Keratinocyte (primary cell): ENCODE data around the gene CIT. TPM values are rescaled to one million over a fixed set of nuclear protein-coding genes. Genes with fewer than 3 reads are reported as not detected.

ENCODE experiments used
- DNase-seq: peaks from one replicate; pipeline ENCODE4 v3.0.0-alpha.2; 2011; ENCODE audit warnings: low read depth, missing footprints, low spot score
- FAIRE-seq: peaks from 2 replicates; lab custom pipeline; 2011; peaks lifted over from hg19 to GRCh38; lab: Jason Lieb, UNC
- H2AFZ ChIP-seq: 2 replicates; pipeline ENCODE4 v1.6.0; 2012; ENCODE audit warnings: low read length, control low read depth, inconsistent platforms; ENCODE audit not compliant: control insufficient read depth
- H3K27ac ChIP-seq: 2 replicates; pipeline ENCODE4 v1.5.1; 2011; ENCODE audit warnings: low read length; ENCODE audit not compliant: control insufficient read depth, insufficient read depth
- H3K27me3 ChIP-seq: 3 replicates; pipeline ENCODE4 v1.6.0; 2011; ENCODE audit warnings: low read length; ENCODE audit not compliant: control insufficient read depth, insufficient read depth; ENCODE audit errors: extremely low read depth
- H3K36me3 ChIP-seq, 2 experiments: 2 replicates in 1 of 2; 3 replicates in 1 of 2; pipeline ENCODE4 v1.5.1; 2011; ENCODE audit warnings: low read length in 2 of 2, mild to moderate bottlenecking in 1 of 2; ENCODE audit not compliant: control insufficient read depth in 2 of 2, insufficient read depth in 2 of 2; ENCODE audit errors: extremely low read depth in 1 of 2
- H3K4me1 ChIP-seq: 3 replicates; pipeline ENCODE4 v1.5.1; 2011; ENCODE audit warnings: low read length; ENCODE audit not compliant: control insufficient read depth, insufficient read depth; ENCODE audit errors: extremely low read depth
- H3K4me2 ChIP-seq: 3 replicates; pipeline ENCODE4 v1.6.0; 2011; ENCODE audit warnings: low read depth, low read length; ENCODE audit not compliant: control insufficient read depth, insufficient read depth; ENCODE audit errors: extremely low read depth
- H3K4me3 ChIP-seq, 3 experiments: fragments of 200-600 bp in 1 of 3; sonication (generic) in 1 of 3; 2 replicates in 2 of 3; 3 replicates in 1 of 3; pipeline ENCODE4 v1.5.1; 2011 to 2016; ENCODE audit warnings: low read length in 3 of 3, mild to moderate bottlenecking in 3 of 3, control low read depth in 2 of 3, inconsistent platforms in 1 of 3, low read depth in 1 of 3, mixed read lengths in 1 of 3, mixed run types in 1 of 3, moderate library complexity in 1 of 3; ENCODE audit not compliant: control insufficient read depth in 2 of 3, insufficient read depth in 2 of 3; ENCODE audit errors: extremely low read depth in 1 of 3
- H3K79me2 ChIP-seq: 2 replicates; pipeline ENCODE4 v1.6.0; 2012; ENCODE audit warnings: low read length; ENCODE audit not compliant: control insufficient read depth, insufficient read depth
- H3K9ac ChIP-seq: 3 replicates; pipeline ENCODE4 v1.6.0; 2011; ENCODE audit warnings: low read length; ENCODE audit not compliant: control insufficient read depth, insufficient read depth; ENCODE audit errors: extremely low read depth
- H3K9me1 ChIP-seq: 3 replicates; pipeline ENCODE4 v1.6.0; 2011; ENCODE audit warnings: low read length; ENCODE audit not compliant: control insufficient read depth, insufficient read depth; ENCODE audit errors: extremely low read depth
- H3K9me3 ChIP-seq: 2 replicates; pipeline ENCODE4 v1.5.1; 2012; ENCODE audit warnings: low read depth, low read length; ENCODE audit not compliant: control insufficient read depth
- H4K20me1 ChIP-seq: 3 replicates; pipeline ENCODE4 v1.6.0; 2011; ENCODE audit warnings: low read length; ENCODE audit not compliant: control insufficient read depth, insufficient read depth; ENCODE audit errors: extremely low read depth
- EZH2 ChIP-seq: IDR thresholded peaks from one replicate; pipeline ENCODE4 v1.6.1; 2012; ENCODE audit warnings: inconsistent platforms, mild to moderate bottlenecking, low read length, moderate library complexity
- dilution Hi-C: fragments of 300-500 bp; cut with MboI; formaldehyde crosslinking; loops from one replicate; pipeline ENCODE4 v1.7.0; 2020; ENCODE audit warnings: low sequenced_read_pairs; ENCODE audit not compliant: extremely low pct_ligation_motif_present
- polyA plus RNA-seq, 5 experiments: library from polyadenylated mRNA; depleted of rRNA in 3 of 5; stranded (reverse) in 3 of 5; stranded (forward) in 1 of 5; unstranded in 1 of 5; fragments of >200 nt; gene quantifications; 1 replicate in 1 of 5; 2 replicates in 3 of 5; 3 replicates in 1 of 5; pipeline versions ENCODE4 v1.2.1 to v1.2.3, GENCODE V29; 2011 to 2012; ENCODE audit warnings: missing spikeins in 2 of 5, low read depth in 1 of 5, low replicate concordance in 1 of 5
- TF ChIP-seq, protein P1 (sequence below), 3 experiments: IDR thresholded peaks in 1 of 3; conservative IDR thresholded peaks in 1 of 3; optimal IDR thresholded peaks in 1 of 3; 2 replicates in 2 of 3; 3 replicates in 1 of 3; pipeline versions ENCODE3 to v1.5.1; 2011; ENCODE audit warnings: low read length in 3 of 3, mild to moderate bottlenecking in 3 of 3, moderate library complexity in 2 of 3, control low read depth in 1 of 3, inconsistent platforms in 1 of 3; ENCODE audit not compliant: insufficient read depth in 2 of 3; ENCODE audit errors: extremely low read depth in 1 of 3

Gene CIT
- polyA plus RNA-seq, 1 donor (not counting 4 experiments of a cell fraction or from before 2014, with no cell fraction given), result 6.2 TPM

DNA sequence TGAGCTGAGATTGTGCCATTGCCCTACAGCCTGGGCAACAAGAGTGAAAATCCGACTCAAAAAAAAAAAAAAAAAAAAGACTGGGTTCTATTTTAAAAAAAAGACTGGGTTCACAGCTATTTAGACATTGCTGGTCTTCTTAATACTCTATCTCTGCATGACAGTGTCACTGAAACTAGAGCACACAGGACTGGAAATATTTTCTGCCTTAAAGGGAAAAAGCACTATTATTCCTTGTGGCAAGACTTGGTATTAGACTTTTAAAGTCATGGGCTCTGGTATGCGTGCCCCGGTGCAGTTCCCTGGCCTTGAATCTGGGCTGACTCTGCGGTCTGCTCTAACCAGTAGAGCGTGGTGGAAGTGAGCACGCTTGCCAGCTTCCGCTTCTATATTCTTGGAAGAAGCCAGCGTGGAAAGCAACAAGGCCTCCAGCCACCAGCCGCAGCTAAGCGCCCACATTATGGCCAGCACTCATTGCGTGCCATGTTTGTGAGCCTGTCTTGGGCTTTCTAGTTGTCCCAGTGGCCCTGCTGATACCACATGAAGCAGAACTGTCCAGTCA lies 177.8 kb downstream of the CIT start:
- dilution Hi-C loops, result no loop called here

DNA sequence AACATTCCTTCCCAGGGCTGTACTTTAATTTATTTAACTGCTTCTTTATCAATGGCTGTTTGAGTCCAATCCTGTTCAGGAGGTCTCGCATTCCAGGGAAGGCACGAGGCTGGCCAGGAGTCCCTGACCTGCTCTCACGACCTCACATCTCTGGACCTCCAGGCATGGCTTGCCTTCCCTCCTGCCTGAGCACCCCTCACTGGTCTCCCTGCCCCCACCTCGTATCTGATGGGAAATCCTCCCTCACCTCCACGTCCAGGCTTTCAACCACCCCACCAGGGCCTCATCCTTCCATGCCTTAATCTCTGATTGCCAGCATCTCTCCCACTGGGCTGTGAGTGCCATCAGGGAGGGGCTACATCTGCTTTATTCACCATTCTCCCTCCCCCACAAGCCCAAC lies 180.2 kb downstream of the CIT start:
- no peaks in the 10 kb centered on the region for H3K79me2 ChIP-seq
- dilution Hi-C loops, result no loop called here
- no peak overlapping the region for H3K9ac ChIP-seq
- peaks cover 2 to 6% of the 10 kb centered on the region in 2 experiments for H3K36me3 ChIP-seq
- H3K27ac ChIP-seq, result no peak overlapping the region
- DNase-seq (no peak), FAIRE-seq (no peak)
- H3K4me1 ChIP-seq, result peaks cover 3% of the 10 kb centered on the region
- no peaks in the 10 kb centered on the region for H3K27me3 ChIP-seq
- no peak overlapping the region for H2AFZ ChIP-seq
- H4K20me1 ChIP-seq, result no peaks in the 10 kb centered on the region
- no peaks in the 10 kb centered on the region for H3K9me1 ChIP-seq
- no peaks in the 10 kb centered on the region for H3K9me3 ChIP-seq
- TF ChIP-seq, protein P1, sequence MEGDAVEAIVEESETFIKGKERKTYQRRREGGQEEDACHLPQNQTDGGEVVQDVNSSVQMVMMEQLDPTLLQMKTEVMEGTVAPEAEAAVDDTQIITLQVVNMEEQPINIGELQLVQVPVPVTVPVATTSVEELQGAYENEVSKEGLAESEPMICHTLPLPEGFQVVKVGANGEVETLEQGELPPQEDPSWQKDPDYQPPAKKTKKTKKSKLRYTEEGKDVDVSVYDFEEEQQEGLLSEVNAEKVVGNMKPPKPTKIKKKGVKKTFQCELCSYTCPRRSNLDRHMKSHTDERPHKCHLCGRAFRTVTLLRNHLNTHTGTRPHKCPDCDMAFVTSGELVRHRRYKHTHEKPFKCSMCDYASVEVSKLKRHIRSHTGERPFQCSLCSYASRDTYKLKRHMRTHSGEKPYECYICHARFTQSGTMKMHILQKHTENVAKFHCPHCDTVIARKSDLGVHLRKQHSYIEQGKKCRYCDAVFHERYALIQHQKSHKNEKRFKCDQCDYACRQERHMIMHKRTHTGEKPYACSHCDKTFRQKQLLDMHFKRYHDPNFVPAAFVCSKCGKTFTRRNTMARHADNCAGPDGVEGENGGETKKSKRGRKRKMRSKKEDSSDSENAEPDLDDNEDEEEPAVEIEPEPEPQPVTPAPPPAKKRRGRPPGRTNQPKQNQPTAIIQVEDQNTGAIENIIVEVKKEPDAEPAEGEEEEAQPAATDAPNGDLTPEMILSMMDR (optimal IDR thresholded peaks at IDR 0.05 in 1 of 3, IDR thresholded peaks at IDR 0.05 in 1 of 3, conservative IDR thresholded peaks at IDR 0.05 in 1 of 3; ENCODE audit: extremely low read depth in 1 of 3, insufficient read depth in 2 of 3, low read length in 3 of 3), result no peak
- no peak for TF ChIP-seq EZH2
- no peak overlapping the region for H3K4me2 ChIP-seq
- H3K4me3 ChIP-seq, result no peak overlapping the region

More for the DNA sequence above, 177.8 kb downstream of the CIT start:
- peaks cover 2 to 6% of the 10 kb centered on the region in 2 experiments for H3K36me3 ChIP-seq
- H3K4me2 ChIP-seq, result no peak overlapping the region
- no peak overlapping the region for H3K27ac ChIP-seq
- H3K9ac ChIP-seq, result no peak overlapping the region
- TF ChIP-seq, protein P1 (optimal IDR thresholded peaks at IDR 0.05 in 1 of 3, IDR thresholded peaks at IDR 0.05 in 1 of 3, conservative IDR thresholded peaks at IDR 0.05 in 1 of 3; ENCODE audit: extremely low read depth in 1 of 3, insufficient read depth in 2 of 3, low read length in 3 of 3), result no peak
- no peak for TF ChIP-seq EZH2
- H2AFZ ChIP-seq, result no peak overlapping the region
- H4K20me1 ChIP-seq, result no peaks in the 10 kb centered on the region
- no peaks in the 10 kb centered on the region for H3K4me1 ChIP-seq
- H3K4me3 ChIP-seq, result no peak overlapping the region
- DNase-seq (no peak), FAIRE-seq (no peak)
- no peaks in the 10 kb centered on the region for H3K27me3 ChIP-seq
- no peaks in the 10 kb centered on the region for H3K9me1 ChIP-seq
- no peaks in the 10 kb centered on the region for H3K9me3 ChIP-seq
- no peaks in the 10 kb centered on the region for H3K79me2 ChIP-seq
